Measurements from ENCODE around the gene SLC17A3. TPM values are rescaled to one million over a fixed set of nuclear protein-coding genes. Genes with fewer than 3 reads are reported as not detected.

SLC17A3 gene
- total and polyA plus RNA-seq, 9 of the 15 experiments (the other 6 are each of a cell fraction or from before 2014, with no cell fraction given), result 0.04 to 0.08 TPM; not detected in 7

DNA sequence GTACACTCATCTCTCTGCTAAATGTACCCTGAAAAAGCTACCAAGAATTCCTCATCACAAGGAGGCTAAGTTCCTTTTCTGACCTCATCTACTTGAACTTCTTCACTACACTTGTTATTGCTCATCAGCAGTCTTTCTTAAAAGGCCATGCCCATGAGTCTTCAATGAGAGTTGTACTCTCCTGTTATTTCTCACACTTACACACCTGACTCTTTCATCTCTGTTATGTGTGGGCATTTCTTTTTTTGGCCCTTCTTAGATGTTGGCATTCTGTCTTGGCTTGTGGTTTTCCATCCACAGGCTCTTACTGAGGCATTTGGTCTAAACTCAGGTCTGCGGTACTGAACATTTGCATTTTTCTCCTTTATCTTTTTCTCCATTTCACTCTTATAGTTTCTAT lies 31.5 kb downstream of the SLC17A3 start:
- TF ChIP-seq SIX5 (IDR thresholded peaks at IDR 0.05; ENCODE audit: borderline replicate concordance in 1 of 2, insufficient read depth in 1 of 2, low read depth in 1 of 2, low read length in 2 of 2) (no peak), TBL1XR1 (IDR thresholded peaks at IDR 0.05; ENCODE audit: low read length in 2 of 2) (no peak), RHOXF2B (CRISPR knock-in tag; conservative IDR thresholded peaks at IDR 0.05) (no peak), BRD9 (IDR thresholded peaks at IDR 0.05; ENCODE audit: low read depth, partially characterized antibody) (no peak), ILK (tag; IDR thresholded peaks at IDR 0.05; ENCODE audit: borderline replicate concordance, low read depth) (no peak), HES1 (IDR thresholded peaks at IDR 0.05; ENCODE audit: low read depth) (no peak), ARID3B (CRISPR knock-in tag; IDR thresholded peaks at IDR 0.05; ENCODE audit: borderline replicate concordance) (no peak), SRSF7 (optimal IDR thresholded peaks at IDR 0.05; ENCODE audit: low read depth, low read length) (no peak), COPS2 (conservative IDR thresholded peaks at IDR 0.05) (no peak)
- TF ChIP-seq, protein P1, sequence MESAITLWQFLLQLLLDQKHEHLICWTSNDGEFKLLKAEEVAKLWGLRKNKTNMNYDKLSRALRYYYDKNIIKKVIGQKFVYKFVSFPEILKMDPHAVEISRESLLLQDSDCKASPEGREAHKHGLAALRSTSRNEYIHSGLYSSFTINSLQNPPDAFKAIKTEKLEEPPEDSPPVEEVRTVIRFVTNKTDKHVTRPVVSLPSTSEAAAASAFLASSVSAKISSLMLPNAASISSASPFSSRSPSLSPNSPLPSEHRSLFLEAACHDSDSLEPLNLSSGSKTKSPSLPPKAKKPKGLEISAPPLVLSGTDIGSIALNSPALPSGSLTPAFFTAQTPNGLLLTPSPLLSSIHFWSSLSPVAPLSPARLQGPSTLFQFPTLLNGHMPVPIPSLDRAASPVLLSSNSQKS (CRISPR knock-in tag; IDR thresholded peaks at IDR 0.05), result no peak
- TF ChIP-seq, protein P2, sequence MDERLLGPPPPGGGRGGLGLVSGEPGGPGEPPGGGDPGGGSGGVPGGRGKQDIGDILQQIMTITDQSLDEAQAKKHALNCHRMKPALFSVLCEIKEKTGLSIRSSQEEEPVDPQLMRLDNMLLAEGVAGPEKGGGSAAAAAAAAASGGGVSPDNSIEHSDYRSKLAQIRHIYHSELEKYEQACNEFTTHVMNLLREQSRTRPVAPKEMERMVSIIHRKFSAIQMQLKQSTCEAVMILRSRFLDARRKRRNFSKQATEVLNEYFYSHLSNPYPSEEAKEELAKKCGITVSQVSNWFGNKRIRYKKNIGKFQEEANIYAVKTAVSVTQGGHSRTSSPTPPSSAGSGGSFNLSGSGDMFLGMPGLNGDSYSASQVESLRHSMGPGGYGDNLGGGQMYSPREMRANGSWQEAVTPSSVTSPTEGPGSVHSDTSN (CRISPR knock-in tag; IDR thresholded peaks at IDR 0.05; ENCODE audit: low read depth), result no peak
- TF ChIP-seq, protein P2 (tag; conservative IDR thresholded peaks at IDR 0.05; ENCODE audit: low read depth), result no peak
- H2AFZ ChIP-seq (ENCODE audit: low read depth, low read length), result no peak overlapping the region
- FAIRE-seq (no peak), DNase-seq (ENCODE audit: extremely low read depth in 1 of 4, low spot score in 3 of 4) (no peak), ATAC-seq (no peak)
- POLR2A ChIA-PET, result no interaction called here
- no peak overlapping the region for H3K4me2 ChIP-seq (ENCODE audit: insufficient read depth, low read length)
- no peak overlapping the region for H3K27ac ChIP-seq (ENCODE audit: extremely low read depth, low read depth, low read length)
- no peaks in the 10 kb centered on the region for H3K36me3 ChIP-seq (ENCODE audit: control insufficient read depth, insufficient read depth, low read length)
- in situ Hi-C loops (cut with MboI) (no loop called here), intact Hi-C loops (cut with micrococcal nuclease) (no loop called here)
- no peak overlapping the region for H3K9ac ChIP-seq (ENCODE audit: insufficient read depth in 1 of 2, low read depth in 2 of 2, low read length in 2 of 2)
- H3K4me1 ChIP-seq (replicated peaks in 1 of 2; ENCODE audit: control insufficient read depth in 2 of 2, insufficient read depth in 2 of 2, low read length in 2 of 2), result no peaks in the 10 kb centered on the region
- H3K9me3 ChIP-seq (replicated peaks; ENCODE audit: control insufficient read depth, insufficient read depth, low read depth, low read length), result no peaks in the 10 kb centered on the region
- no peak overlapping the region for H3K4me3 ChIP-seq
- H3K27me3 ChIP-seq (ENCODE audit: control insufficient read depth in 2 of 2, insufficient read depth in 2 of 2, low read length in 2 of 2), result peaks cover 4 to 5% of the 10 kb centered on the region in 2 experiments; a peak in 2 of 5 replicates
- CTCF ChIA-PET (ENCODE audit: low intra/inter-chr PET ratio), result no interaction called here
- no peaks in the 10 kb centered on the region for H3K79me2 ChIP-seq (ENCODE audit: control insufficient read depth, insufficient read depth, low read length)
- BruUV-seq (replicated peaks), result no TSS peak
- 0% methylated on average over 1 of the region's 1 CpG for WGBS (ENCODE audit: insufficient coverage, low coverage, missing lambda C conversion rate)
- H4K20me1 ChIP-seq (replicated peaks; ENCODE audit: control insufficient read depth, insufficient read depth, low read length), result no peaks in the 10 kb centered on the region
- H3K9me1 ChIP-seq (ENCODE audit: control insufficient read depth, insufficient read depth, low read length), result no peaks in the 10 kb centered on the region
